CD4-positive, alpha-beta T cell (primary cell): Measurements from ENCODE around the gene CHST15. TPM values are rescaled to one million over a fixed set of nuclear protein-coding genes. Genes with fewer than 3 reads are reported as not detected.
A peak's percentile ranks its signal among the peaks of the same experiment; 100 is the strongest.

ENCODE experiments used
- ATAC-seq: fragments of 200-7000 bp; cut with Tn5 transposase; one replicate; pipeline ENCODE4 v1.10.0; 2022; ENCODE audit warnings: mild to moderate bottlenecking; ENCODE audit not compliant: poor library complexity
- CTCF ChIA-PET: fragments of 350-600 bp; sonication (Branson Sonifier 250); formaldehyde crosslinking; loops from one replicate; lab custom pipeline; 2021; ENCODE audit warnings: antibody characterized with exemption, inconsistent platforms; lab: Charles Lee
- POLR2A ChIA-PET: fragments of 350-600 bp; sonication (Branson Sonifier 250); formaldehyde crosslinking; loops from one replicate; lab custom pipeline; 2021; ENCODE audit warnings: antibody characterized with exemption, inconsistent platforms; lab: Charles Lee
- DNase-seq, 14 experiments: peaks; one replicate each; pipeline ENCODE4 v3.0.0-alpha.2; 2013 to 2020; ENCODE audit warnings: mixed read lengths in 2 of 14
- H3K27ac ChIP-seq, 2 donors: one replicate each; pipeline versions ENCODE4 v1.5.1 to v1.7.0; 2013; ENCODE audit warnings: low read length in 2 of 2, low read depth in 1 of 2, mild to moderate bottlenecking in 1 of 2
- H3K27me3 ChIP-seq, 2 experiments: 1 replicate in 1 of 2; 2 replicates in 1 of 2; pipeline versions ENCODE4 v1.6.1 to v1.7.0; 2013; ENCODE audit warnings: low read length in 2 of 2, control low read depth in 1 of 2, mild to moderate bottlenecking in 1 of 2, moderate library complexity in 1 of 2; ENCODE audit not compliant: insufficient read depth in 2 of 2, control insufficient read depth in 1 of 2
- H3K36me3 ChIP-seq: one replicate; pipeline ENCODE4 v1.6.1; 2013; ENCODE audit warnings: low read length, control low read depth; ENCODE audit not compliant: insufficient read depth
- H3K4me1 ChIP-seq: one replicate; pipeline ENCODE4 v1.6.1; 2013; ENCODE audit warnings: low read length, control low read depth; ENCODE audit not compliant: insufficient read depth
- H3K4me3 ChIP-seq: one replicate; pipeline ENCODE4 v1.5.1; 2013; ENCODE audit warnings: mild to moderate bottlenecking, low read length, moderate library complexity
- H3K9me3 ChIP-seq, 2 experiments: 1 replicate in 1 of 2; 2 replicates in 1 of 2; pipeline versions ENCODE4 v1.6.1 to v1.7.0; 2013; ENCODE audit warnings: low read length in 2 of 2, mild to moderate bottlenecking in 2 of 2, control low read depth in 1 of 2, moderate library complexity in 1 of 2; ENCODE audit not compliant: control insufficient read depth in 1 of 2, insufficient read depth in 1 of 2
- H3K27ac Mint-ChIP-seq: one replicate; pipeline ENCODE4 v1.8.0; 2020; ENCODE audit warnings: mixed read lengths
- H3K27me3 Mint-ChIP-seq: one replicate; pipeline ENCODE4 v1.8.0; 2021; ENCODE audit warnings: mixed read lengths
- H3K36me3 Mint-ChIP-seq: one replicate; pipeline ENCODE4 v1.8.0; 2021; ENCODE audit warnings: low read depth, mixed read lengths
- H3K4me1 Mint-ChIP-seq: one replicate; pipeline ENCODE4 v1.8.0; 2021; ENCODE audit warnings: low read depth, mixed read lengths
- H3K4me3 Mint-ChIP-seq: one replicate; pipeline ENCODE4 v1.8.0; 2020; ENCODE audit warnings: mild to moderate bottlenecking, mixed read lengths
- H3K9me3 Mint-ChIP-seq: one replicate; pipeline ENCODE4 v1.8.0; 2020; ENCODE audit warnings: mixed read lengths
- intact Hi-C, 2 experiments: fragments of 100-400 bp; cut with DNase I in 1 of 2; cut with micrococcal nuclease in 1 of 2; formaldehyde crosslinking; loops; one replicate each; pipeline versions ENCODE4 v1.15.1 to v1.9.0; 2023 to 2025; cut with DNase I, micrococcal nuclease
- total RNA-seq, 174 experiments: library from RNA in 2 of 174; stranded (reverse) in 2 of 174; gene quantifications; one replicate each; pipeline ENCODE4 v1.2.3 and lab custom pipeline; 2021 to 2026
- TF ChIP-seq, protein P1 (sequence below): fragments of 200-600 bp; IDR thresholded peaks from one replicate; pipeline ENCODE4 v1.8.0; 2022; ENCODE audit warnings: antibody characterized with exemption, mild to moderate bottlenecking

Gene CHST15
- total RNA-seq, 2 experiments from 2014 or later, result 0.42 to 0.52 TPM

DNA sequence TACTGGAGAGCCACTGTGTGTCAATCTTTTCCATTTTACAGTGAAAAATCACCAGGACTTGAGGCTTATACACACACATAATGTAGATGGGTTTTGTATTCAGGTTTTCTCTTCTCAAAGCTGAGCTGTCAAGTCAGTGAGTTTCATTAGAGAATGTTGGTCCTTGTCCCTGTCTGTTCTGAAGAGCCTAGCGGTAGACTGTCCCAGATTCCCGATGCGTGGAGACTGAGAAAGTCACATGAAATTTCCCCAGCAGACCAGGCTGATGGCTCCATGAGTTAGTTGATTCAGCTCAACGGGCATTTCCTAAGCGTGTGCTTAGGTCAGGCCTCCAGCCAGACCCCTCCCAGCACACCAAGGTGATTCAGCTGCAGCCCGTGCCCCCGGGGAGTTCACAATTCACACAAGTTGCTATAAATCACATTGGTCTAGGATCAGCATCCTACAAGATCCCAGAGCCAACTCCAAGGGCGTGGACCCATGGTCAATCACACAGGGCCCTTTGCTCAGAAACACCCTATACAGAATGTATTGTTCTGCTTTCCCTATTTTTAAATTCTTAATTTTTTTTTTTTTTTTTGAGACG lies 17.2 kb downstream of the CHST15 start:
- Mint-ChIP-seq H3K36me3 (no peaks in the 10 kb centered on the region), H3K4me3 (no peak overlapping the region), H3K9me3 (no peaks in the 10 kb centered on the region), H3K27ac (no peak overlapping the region), H3K27me3 (peaks cover 4% of the 10 kb centered on the region), H3K4me1 (peaks cover 11% of the 10 kb centered on the region)
- H3K36me3 ChIP-seq, result no peaks in the 10 kb centered on the region
- no peaks in the 10 kb centered on the region for H3K9me3 ChIP-seq
- DNase-seq, result no peak
- no peak overlapping the region for H3K4me3 ChIP-seq
- H3K4me1 ChIP-seq, result no peaks in the 10 kb centered on the region
- H3K27ac ChIP-seq, result no peak overlapping the region
- peaks cover 0 to 2% of the 10 kb centered on the region in 2 experiments for H3K27me3 ChIP-seq
- POLR2A ChIA-PET, result no interaction called here
- intact Hi-C loops, result no loop called here
- TF ChIP-seq, protein P1, sequence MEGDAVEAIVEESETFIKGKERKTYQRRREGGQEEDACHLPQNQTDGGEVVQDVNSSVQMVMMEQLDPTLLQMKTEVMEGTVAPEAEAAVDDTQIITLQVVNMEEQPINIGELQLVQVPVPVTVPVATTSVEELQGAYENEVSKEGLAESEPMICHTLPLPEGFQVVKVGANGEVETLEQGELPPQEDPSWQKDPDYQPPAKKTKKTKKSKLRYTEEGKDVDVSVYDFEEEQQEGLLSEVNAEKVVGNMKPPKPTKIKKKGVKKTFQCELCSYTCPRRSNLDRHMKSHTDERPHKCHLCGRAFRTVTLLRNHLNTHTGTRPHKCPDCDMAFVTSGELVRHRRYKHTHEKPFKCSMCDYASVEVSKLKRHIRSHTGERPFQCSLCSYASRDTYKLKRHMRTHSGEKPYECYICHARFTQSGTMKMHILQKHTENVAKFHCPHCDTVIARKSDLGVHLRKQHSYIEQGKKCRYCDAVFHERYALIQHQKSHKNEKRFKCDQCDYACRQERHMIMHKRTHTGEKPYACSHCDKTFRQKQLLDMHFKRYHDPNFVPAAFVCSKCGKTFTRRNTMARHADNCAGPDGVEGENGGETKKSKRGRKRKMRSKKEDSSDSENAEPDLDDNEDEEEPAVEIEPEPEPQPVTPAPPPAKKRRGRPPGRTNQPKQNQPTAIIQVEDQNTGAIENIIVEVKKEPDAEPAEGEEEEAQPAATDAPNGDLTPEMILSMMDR, result no peak
- CTCF ChIA-PET, result no interaction called here
- ATAC-seq, result no peak

DNA sequence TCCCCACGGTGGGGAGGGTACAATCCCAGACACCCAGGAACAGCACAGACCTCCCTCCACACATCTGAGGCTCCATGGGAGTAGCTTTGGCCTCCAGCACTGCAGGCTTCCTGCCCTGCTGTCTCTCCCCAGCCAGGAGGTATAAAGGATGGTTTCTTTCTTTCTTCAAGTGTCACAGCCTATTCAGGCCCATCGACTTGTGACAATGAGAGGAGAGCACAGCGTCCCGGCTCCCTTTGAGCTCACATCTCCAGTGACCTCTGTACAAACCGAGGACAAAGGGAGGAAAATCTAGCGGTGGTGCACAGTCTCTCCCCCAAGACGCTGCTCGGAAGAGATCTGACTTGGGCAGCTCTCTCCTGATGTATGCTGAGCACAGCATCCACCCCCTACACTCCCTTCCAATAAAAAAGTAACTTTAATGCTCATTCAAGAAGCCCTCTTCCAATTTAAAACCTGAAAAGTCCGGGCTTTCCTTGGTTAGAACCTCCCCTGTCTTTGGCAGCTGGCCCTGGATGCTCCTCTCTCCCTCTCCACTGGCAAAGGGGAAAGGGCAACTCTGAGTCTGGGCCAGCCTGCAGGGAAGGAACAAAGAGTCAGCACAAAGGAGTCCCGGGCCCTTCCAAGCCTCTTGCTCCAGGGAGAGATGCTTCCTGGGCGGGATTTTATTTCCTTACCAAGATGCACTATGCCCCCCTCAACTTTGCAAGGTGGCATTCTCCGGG lies 18.0 kb downstream of the CHST15 start:
- peaks cover 4% of the 10 kb centered on the region for H3K27me3 Mint-ChIP-seq
- no peak overlapping the region for H3K4me3 Mint-ChIP-seq
- Histone ChIP-seq H3K4me3 (no peak overlapping the region), H3K27ac (no peak overlapping the region), H3K4me1 (no peaks in the 10 kb centered on the region), H3K36me3 (no peaks in the 10 kb centered on the region), H3K9me3 (no peaks in the 10 kb centered on the region), H3K27me3 (peaks cover 0 to 2% of the 10 kb centered on the region in 2 experiments)
- no peak for DNase-seq
- no peaks in the 10 kb centered on the region for H3K9me3 Mint-ChIP-seq
- no peaks in the 10 kb centered on the region for H3K36me3 Mint-ChIP-seq
- H3K4me1 Mint-ChIP-seq, result peaks cover 11% of the 10 kb centered on the region
- POLR2A ChIA-PET, result no interaction called here
- TF ChIP-seq, protein P1, result no peak
- H3K27ac Mint-ChIP-seq, result no peak overlapping the region
- CTCF ChIA-PET, result no interaction called here
- ATAC-seq, result no peak
- intact Hi-C loops, result no loop called here

DNA sequence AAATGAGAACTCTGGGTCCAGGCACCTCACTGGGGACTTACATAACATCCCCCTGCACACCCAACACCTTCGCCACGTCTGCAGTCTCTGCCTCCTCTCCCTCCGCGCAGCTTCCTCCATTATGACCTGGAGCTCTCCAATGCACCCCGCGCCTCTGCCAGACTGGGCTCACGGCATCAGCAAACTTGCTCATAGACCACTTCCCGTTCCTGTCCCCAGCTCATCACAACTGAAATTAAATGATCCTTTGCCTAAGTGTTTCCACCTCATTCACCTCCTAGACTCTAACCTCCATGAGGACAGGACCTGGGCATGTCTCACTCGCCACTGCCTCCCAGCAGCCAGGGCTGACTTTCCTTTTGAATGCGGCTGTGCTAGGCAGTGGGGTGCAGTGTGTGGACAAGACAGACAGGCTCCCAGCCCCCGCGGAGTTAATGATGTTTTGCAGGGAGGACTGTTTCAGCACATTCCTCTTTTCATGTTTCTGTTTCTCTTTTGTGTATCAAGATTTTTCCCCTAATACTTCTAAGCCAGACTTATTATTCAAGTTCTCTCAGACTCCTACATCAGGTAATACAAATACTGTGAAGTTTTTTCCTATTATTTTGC lies 18.8 kb downstream of the CHST15 start:
- H3K4me3 Mint-ChIP-seq, result peak overlapping the region; percentile 22
- no peaks in the 10 kb centered on the region for H3K36me3 ChIP-seq
- H3K4me3 ChIP-seq, result no peak overlapping the region
- no peaks in the 10 kb centered on the region for H3K9me3 Mint-ChIP-seq
- H3K4me1 Mint-ChIP-seq, result peaks cover 11% of the 10 kb centered on the region
- no peaks in the 10 kb centered on the region for H3K36me3 Mint-ChIP-seq
- no peaks in the 10 kb centered on the region for H3K9me3 ChIP-seq
- H3K4me1 ChIP-seq, result no peaks in the 10 kb centered on the region
- peaks cover 0 to 2% of the 10 kb centered on the region in 2 experiments for H3K27me3 ChIP-seq
- intact Hi-C loops, result no loop called here
- no peak overlapping the region for H3K27ac ChIP-seq
- DNase-seq (peak in 5 of 14 experiments; percentile 8 to 58 (median 48)), ATAC-seq (peak; percentile 44)
- POLR2A ChIA-PET, result no interaction called here
- H3K27ac Mint-ChIP-seq, result peak overlapping the region; percentile 8
- peaks cover 4% of the 10 kb centered on the region for H3K27me3 Mint-ChIP-seq
- CTCF ChIA-PET, result no interaction called here
- TF ChIP-seq, protein P1, result no peak
